ENCODE data around the gene DUSP19.

DUSP19 gene

DNA sequence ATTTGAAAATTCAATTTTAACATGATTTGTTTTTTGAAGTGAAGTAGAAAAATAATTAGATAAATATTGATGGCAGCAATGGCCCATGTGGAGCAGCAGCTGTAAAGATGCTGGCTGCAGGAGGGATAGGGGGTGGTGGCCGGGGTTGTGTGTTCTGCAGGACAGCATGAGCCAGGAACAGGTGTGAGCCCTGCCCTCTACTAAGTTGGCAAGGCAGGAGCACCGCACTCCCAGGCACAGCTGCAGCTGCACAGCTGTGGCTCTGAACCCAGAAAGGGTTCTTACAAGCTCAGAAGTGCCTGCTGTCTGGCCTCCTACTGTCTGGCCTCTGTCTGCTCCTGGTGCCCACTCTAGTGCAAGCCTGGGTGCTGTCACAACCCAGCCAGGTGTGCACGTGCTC, 10.0 kb upstream of the DUSP19 start:
- no peak for DNase-seq (ENCODE audit: low read depth, low spot score)

DNA sequence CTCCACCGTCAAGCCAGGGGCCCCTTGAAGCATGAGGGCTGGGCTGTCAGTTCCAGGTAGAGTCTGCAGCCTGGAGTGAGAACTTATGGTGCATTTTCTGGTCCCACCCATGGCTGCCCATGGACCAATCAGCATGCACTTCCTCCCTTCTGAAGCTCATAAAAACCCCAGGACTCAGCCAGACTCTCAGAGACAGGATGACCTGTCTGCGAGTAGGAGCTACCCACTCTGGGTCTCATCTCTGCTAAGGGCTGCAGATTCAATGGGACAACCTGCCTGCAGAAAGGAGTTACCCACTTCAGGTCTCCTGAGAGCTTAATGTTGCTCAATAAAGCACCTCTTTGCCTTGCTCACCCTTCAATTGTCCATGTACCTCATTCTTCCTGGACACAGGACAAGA, 9.4 kb upstream of the DUSP19 start:
- DNase-seq (ENCODE audit: low read depth, low spot score) = no peak

DNA sequence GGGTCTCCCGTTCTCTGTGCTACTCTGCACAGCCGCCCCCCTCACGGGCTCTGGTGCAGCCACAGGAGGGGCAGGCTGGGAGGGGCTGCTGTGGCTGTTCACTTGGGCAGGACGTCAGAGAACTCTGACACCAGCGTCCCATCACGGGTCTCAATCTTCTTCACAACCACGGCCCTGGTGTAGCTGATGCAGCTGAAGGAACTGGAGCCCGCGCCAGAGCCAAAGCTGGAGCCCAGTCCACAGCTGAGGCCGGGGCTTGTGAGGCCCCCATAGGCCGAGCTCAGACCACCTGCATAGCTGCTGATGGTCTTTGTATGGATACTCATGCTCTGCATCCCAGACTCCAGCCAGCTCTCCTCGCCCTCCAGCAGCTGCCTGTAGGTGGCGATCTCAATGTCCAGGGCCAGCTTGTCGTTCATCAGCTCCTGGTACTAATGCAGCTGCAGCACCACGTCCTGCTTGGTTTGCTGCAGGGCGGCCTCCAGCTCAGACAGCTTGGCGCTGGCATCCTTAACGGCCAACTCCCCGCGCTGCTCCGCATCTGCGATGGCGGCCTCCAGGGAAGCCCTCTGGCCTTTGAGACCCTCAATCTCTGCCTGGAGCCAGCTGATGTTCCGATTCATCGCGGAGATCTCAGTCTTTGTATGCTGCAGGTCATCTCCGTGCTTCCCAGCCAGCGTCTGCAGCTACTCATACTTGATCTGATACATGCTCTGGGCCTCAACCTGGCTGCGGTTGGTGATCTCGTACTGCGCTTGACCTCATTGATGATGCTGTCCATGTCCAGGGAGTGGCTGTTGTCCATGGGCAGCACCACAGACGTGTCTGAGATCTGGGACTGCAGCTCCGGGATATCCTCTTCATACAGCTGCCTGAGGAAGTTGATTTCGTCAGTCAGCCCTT, 7.4 kb upstream of the DUSP19 start:
- DNase-seq (ENCODE audit: low read depth, low spot score) = no peak

DNA sequence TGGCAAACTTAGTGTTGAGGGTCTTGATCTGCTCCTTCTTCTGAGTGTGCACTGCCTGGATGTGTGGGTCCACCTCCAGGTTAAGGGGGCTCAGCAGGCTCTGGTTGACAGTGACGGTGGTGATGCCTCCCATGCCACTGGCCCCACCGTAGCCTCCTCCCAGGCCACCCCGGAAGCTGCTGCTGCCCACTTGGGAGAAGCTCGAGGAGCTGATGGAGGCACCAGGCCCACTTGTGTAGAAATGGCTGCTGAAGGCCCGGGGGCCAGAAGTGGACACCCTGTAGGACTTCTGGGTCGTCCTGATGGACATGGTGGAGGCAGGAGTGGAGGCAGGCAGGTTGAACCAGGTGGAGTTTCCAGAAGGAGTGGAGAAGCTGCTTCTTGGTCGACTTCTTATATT, 6.4 kb upstream of the DUSP19 start:
- no peak for DNase-seq (ENCODE audit: low read depth, low spot score)

DNA sequence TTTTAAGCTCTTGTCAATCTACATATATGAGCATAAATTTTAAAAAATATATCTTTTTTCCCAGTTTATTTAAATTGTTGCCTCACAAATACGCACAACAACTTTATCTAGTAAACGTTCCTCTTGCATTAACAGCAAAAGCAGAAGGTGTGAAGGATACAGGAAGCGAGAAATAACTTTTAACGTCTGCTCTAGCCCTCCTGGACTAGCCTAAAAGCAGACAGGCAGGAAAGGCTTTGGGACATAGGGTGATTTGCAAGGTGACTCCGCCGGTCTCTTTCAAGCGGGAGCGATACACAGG, 434 bp upstream of the DUSP19 start:
- DNase-seq (ENCODE audit: low read depth, low spot score) = no peak

DNA sequence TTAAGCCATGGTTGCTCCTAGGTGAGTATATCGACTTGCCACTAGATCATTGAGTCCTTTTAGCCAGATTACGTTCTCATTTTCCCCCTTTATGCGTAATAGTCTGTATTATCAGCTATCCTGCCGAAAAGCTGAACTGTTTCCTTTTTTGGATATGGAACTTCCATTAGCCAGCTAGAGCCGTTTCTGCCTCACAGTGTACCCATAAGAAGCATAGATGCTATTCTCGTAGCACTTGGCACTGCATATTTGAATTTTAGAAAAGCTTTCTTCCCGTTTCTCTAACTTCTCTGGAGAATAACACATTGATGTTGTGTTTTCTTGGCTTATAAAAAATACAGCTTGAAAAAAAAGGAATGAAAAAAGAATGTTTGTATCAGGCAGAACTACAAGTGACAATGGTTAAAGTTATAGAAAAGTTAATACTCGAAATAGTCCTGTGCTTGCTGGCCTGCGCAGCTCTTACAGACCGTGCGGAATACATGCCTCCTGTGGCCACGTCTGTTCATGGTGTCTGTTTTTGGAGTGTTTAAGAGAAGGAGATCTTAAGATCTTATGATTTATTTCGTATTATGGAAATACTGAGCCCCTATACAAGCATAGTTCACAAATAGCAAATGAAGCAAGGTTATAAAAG, 710 bp downstream of the DUSP19 start:
- DNase-seq (ENCODE audit: low read depth, low spot score) = no peak

DNA sequence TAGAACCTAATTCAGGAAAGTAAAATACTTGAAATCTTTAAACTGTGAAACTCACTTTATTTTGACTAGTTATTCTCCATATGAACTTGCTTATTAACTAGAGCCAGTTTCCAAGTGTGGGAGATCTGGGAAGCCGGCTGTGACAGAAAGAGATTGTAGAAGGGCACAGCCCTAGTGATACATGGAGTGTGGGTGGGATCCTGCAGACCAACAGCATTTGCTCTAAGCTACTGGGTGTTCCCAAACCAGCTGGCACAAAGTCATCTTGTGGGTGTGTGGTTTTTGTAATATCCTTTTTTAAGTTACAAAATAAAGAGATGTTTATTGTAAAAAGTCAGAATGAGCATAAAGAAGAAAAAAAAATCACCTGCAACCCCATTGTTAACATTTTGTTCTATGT, 3.4 kb downstream of the DUSP19 start:
- DNase-seq (ENCODE audit: low read depth, low spot score) = no peak

DNA sequence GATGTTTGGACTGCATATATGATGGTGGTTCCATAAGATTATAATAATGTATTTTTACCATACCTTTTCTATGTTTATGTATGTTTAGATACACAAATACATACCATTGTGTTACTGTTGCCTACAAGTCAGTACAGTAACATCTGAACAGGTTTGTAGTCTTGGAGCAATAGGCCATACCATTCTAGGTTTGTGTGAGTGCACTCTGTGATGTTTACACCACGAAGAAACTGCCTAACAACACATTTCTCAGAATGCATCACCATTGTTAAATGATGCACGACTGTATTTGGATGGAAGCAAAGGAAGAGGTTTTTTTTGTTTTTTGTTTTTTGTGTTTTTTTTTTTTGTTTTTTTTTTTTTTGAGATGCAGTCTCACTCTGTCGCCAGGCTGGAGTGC, 9.5 kb downstream of the DUSP19 start:
- no peak for DNase-seq (ENCODE audit: low read depth, low spot score)

DNA sequence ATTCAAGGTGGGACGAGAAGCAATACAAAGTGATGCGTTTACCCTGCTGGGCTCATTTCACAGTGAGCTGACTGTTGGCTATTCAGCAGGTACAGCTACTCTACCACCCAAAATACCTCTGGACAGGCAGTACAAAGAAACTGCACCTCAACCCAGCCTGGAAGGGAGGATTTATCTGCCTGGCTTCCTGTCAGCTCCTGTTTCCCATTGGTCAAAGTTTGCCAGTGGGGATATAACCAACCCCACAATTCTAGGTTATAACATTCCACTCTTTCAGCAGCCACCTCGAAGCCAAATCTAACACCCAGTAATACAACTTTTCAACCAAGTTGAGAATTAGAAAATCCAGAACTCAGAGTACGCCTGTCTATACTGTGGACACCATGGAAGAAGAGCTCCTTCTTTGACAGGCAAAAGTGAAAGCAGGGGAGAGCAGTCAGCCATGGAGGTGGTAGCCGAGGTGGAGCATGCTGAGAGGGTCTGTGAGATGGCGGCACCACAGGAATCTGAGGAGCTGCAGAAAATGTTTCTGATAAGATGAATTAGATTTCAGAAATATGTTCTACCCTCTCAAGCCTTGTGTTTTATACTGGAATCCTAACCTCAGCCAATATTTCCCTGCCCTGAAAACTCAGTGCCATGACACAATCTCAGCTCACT, 10.8 kb downstream of the DUSP19 start:
- DNase-seq (ENCODE audit: low read depth, low spot score) = no peak

DNA sequence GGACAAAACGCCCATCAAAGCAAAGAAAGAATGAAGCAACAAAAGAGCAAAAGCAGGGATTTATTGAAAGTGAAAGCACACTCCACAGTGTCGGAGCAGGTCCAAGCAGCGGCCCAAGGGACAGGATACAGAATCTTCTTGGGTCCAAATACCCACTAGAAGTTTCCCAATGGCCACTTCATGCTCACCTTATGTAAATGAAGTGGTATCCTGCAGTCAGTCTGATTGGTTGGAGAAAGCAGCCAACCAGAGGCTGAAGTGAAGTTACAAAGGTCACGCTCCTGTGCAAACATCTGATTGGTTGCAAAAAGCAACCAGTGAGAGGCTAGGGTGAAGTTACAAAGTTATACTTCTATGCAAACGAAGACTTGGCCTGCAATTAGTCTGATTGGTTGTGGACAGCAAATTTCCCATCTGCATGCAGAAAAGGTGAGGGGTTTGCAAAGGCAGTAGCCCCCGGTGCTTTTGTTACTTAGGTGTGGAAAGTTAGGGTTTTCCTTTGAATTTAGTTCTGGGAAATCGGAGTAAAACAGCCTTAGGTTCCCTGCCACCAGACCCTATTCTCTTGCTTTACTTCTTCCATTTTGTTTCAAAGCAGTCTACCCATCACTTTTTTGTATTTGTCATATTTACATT, 12.9 kb downstream of the DUSP19 start:
- no peak for DNase-seq (ENCODE audit: low read depth, low spot score)

DNA sequence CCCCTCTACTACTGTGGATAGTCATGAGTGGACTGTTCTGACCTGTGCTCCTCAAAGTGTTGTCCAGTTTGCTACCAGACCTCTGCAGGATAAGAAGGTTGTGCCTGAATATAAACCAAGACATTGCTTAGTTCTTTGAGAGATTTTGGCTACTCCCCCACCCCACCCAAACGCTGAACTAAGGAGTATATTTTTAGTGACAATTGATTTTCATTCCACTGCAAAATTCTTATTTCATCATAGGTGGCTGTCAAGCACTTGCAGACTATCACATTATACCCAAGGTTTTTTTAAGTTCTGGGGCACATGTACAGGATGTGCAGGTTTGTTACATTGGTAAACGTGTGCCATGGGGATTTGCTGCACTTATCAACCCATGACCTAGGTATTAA, 13.4 kb downstream of the DUSP19 start:
- no peak for DNase-seq (ENCODE audit: low read depth, low spot score)

DNA sequence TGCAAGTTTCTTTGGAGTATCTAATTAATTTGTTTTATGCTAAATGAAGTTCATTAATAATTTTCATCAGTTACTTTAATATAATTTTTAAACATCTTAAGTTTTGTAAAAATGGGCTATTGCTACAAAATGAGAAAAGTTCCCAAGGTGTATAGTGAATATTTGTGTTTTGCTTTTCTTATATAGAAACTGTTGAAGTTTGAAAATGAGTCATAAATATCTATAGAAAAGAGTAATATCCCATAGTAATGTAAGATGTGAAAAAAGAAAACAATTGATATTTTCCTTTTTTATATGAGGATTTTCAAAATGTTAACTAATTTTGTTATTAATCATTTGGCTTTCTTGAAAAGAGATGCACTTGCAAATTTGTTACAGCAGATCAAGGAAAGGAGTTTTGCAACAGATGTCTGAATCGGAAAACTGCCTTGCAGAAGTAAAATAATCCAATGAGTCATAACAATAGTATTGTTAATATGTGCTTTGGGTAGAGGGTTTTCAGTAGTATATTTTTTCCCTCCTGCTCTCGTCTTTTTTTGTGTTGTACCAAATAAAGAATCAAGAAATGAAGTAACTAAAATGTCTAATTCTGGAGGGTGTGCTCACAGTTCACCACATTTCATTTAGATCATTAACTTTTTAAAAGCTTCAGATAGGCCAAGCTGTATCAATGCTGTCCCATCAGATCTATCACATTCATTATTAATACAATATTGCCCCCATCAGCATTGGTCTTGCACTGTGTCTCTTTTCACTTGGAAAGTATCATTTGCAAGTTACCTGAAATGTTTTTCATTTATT, 15.5 kb downstream of the DUSP19 start:
- no peak for DNase-seq (ENCODE audit: low read depth, low spot score)

DNA sequence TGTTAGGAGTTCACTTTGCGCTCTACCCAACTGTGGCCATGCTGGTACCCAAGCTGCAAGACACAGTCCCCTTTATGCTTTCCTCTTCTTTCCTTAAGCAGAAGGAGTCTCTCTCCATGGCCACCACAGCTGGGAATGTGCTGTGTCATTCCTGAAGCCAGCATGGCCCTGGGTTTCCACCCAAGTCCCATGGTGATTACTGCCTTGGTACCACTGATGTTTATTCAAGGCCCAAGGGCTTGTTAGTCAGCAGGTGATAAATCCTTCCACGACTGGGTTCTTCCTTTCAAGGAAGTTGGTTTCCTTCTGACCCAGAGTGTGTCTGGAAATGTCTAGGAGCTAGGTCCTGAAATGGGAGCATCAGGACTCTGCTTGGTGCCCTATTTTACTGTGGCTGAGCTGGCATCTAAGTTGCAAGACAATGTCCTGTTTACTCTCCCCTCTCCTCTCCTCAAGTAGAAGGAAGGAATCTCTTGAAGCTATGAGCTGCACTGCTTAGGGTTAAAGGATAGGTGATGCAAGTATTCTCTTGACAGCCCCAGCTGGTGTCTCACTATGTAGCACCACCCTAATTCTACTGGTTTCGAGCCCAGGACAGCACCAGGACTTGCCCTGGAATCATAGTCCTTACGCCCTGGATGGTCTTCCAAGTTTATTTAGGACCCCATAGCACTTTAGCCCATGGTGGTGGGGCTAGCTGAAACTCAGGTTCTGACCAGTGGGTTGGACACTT, 27.0 kb downstream of the DUSP19 start:
- no peak for DNase-seq (ENCODE audit: low read depth, low spot score)

DNA sequence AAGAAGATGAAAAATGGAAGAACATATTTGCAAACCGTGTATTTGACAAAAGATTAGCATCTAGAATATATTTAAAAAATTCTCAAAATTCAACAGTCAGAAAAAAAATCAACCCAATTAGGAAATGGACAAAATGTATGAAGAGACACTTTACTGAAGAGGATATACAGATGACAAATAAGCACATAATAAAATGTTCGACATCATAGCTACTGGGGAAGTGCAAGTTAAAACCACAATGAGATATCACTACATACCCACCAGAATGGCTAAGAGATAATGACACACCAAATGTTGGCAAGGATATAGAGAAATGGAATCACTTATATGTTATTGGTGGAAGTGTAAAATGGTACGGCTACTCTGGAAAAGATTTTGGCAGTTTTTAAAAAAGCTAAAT, 34.0 kb downstream of the DUSP19 start:
- no peak for DNase-seq (ENCODE audit: low read depth, low spot score)

DNA sequence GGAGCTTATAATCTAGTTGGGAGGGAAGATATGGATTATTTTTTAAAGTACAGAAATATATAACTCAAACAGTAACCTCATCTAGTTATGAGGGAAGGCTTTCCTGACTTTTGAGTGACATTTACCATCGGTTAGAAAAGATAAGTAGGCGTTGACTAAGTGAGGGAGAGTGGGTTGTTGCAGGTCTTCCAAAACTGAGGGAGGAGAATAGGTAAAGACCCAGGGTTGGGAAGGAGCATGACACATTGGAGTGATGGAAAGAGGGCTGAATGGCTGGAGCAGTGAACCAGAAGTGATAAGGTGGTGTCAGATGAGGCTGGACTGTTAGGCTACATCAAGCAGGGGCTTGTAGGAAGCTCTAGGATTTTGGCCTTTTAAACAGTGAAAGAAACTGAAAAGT, 35.1 kb downstream of the DUSP19 start:
- DNase-seq (ENCODE audit: low read depth, low spot score) = no peak

DNA sequence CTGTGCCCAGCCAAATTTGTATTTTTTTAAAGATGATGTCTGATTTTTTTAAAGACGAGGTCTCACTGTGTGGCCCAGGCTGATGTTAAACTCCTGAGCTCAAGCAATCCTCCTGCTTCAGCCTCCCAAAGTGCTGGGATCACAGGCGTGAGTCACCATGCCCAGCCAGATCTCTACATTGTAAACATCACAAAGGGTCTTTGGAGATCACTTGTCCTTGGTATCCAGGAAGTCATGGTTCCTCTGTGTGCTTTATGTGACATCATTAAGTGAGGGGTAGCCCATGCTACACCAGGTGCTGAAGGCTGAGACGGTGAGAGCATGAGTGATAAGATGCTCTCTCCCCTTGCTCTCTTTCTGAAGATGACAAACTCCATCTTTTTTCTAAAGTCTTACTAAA, 38.7 kb downstream of the DUSP19 start:
- DNase-seq (ENCODE audit: low read depth, low spot score) = no peak

DNA sequence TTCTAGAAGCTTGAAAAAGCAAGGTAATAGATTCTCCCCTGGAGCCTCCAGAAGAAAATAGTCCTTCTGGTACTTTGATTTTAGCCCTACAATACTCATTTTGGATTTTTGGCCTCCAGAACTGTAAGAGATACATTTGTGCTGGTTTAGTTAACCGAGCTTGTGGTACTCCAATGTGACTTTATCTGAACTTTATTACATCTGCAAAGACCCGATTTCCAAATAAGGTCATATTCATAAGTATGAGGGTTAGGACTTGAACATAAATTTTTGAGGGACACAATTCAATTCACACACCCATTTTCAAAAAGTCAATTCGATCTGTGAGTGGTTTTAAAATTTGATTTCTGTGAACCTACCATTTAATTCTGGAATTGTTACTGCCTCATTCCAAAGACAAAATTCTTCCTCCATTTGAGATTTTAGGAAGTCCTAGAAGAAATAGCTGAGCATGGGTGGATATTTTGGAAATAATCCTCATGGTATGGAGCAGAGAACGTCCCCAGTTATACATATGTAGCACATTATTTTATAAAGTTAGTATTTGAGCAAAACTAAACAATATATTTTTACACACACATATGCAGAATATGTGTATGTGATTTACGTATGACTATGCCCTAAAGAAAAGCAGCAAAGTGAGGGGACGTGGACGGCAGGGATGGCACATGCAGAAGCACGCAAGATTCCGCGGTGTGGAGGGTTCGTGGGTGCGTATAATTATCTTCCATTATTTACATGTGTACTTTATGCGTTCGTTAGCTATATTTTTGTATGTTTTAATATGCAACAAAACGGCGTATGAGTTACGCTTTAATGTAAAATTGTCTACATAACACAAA, 44.8 kb downstream of the DUSP19 start:
- no peak for DNase-seq (ENCODE audit: low read depth, low spot score)

DNA sequence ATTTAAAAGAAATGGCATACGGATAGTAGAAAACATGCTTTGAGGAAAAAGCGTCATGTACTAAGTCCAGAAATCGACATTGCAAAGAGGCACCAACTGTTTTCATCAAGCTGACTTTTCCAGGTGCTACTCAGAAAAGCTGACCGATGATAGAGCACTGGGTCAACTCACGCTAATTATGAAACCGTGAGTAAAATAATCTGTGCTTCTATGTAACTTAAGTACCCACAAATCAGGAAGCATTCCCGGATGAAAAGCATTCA, 45.3 kb downstream of the DUSP19 start:
- no peak for DNase-seq (ENCODE audit: low read depth, low spot score)

DNA sequence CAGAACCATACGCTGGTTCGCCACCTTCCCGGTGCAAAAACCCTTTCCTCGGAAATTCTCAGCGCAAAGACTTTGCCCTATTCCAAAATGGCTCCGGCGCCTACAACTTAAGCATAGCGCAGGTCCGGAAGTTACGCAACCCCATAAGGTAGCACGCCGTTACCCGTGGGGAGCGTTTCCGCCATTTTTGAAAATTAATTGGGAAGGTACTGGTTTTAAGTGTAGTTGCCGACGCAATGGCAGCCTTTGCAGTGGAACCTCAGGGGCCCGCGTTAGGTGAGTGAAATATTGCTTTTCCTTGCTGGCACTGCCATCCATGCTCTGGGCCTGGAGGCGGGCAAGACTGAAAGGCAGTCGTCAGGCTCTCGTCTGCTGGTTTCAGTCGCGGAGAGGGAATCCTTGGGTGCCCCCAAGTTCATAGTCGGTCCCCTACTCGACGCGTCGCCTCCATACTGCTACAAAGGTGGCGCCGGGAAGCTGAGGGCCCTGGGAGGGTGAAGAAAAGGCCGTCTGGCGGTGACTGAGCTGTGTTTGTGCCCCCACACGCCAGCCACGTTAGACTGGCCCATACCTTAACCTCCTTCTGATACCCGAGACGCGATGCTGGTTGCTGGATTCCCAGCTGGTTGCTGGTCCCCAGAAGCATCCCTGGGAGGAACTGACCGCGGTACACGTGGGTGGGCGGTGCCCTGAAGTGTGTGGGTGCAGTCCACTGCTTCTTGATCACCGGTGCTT, 45.8 kb downstream of the DUSP19 start, which contains the start of gene NUP35:
Gene NUP35, plus strand, starts transcription at position 222 of the 735 bp plus-strand sequence. Its CDS starts 15 bp downstream, at position 237.
- peak; percentile 79 for DNase-seq (ENCODE audit: low read depth, low spot score)

DNA sequence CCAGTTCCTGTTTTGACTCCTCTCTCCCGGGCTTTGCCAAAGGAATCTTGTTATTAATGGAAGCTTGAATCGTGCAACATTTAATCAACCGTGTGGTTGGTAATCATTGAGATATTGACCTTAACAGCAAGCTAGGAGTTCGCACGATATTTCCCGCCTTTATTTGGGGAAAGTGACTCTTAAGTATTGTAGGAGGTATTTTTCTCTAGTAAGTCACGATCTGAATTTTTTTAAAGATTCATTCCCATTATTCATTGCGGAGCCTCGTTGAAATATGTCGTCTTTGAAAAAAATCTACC, 46.4 kb downstream of the DUSP19 start:
- no peak for DNase-seq (ENCODE audit: low read depth, low spot score)
